ENCODE measurements around the gene ITGA6. TPM values are rescaled to one million over a fixed set of nuclear protein-coding genes. Genes with fewer than 3 reads are reported as not detected.
A peak's percentile ranks its signal among the peaks of the same experiment; 100 is the strongest.
"Not testable (repeated sequence)": the region's sequence is repeated elsewhere in the genome, so short reads cannot be mapped to it uniquely, and the experiment has no call there.

Gene ITGA6
- total and polyA plus RNA-seq, 8 donors = 43.1 to 93.5 (median 75.1) TPM

GRCh38 chr2:172525601-172526000 lies 98.2 kb downstream of the ITGA6 start:
- TF ChIP-seq, protein P1, sequence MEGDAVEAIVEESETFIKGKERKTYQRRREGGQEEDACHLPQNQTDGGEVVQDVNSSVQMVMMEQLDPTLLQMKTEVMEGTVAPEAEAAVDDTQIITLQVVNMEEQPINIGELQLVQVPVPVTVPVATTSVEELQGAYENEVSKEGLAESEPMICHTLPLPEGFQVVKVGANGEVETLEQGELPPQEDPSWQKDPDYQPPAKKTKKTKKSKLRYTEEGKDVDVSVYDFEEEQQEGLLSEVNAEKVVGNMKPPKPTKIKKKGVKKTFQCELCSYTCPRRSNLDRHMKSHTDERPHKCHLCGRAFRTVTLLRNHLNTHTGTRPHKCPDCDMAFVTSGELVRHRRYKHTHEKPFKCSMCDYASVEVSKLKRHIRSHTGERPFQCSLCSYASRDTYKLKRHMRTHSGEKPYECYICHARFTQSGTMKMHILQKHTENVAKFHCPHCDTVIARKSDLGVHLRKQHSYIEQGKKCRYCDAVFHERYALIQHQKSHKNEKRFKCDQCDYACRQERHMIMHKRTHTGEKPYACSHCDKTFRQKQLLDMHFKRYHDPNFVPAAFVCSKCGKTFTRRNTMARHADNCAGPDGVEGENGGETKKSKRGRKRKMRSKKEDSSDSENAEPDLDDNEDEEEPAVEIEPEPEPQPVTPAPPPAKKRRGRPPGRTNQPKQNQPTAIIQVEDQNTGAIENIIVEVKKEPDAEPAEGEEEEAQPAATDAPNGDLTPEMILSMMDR (IDR thresholded peaks at IDR 0.05) = no peak
- Histone ChIP-seq H3K36me3 (no peaks in the 10 kb centered on the region), H3K4me1 (no peaks in the 10 kb centered on the region), H3K27me3 (no peaks in the 10 kb centered on the region), H3K4me3 (no peak overlapping the region), H3K27ac (no peak overlapping the region), H3K9me3 (peaks cover 0 to 31% of the 10 kb centered on the region in 2 donors)
- intact Hi-C loops (cut with DNase I) = no loop called here
- no peak for DNase-seq
- ATAC-seq = no peak

DNA sequence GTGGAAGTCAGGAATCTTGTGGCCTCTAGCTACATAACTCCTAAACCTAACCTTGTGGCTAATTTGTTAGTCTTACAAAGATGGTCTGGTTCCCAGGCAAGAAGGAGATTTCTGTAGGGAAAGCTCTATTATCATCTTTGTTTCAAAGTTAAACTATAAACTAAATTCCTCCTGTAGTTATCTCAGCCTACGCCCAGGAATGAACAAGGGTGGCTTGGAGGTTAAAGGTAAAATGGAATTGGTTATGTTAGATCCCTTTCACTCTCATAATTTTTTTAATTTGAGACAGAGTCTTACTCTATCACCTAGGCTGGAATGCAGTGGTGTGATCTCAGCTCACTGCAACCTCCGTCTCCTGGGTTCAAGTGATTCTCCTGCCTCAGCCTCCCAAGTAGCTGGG lies 103.9 kb downstream of the ITGA6 start:
- TF ChIP-seq, protein P1 (IDR thresholded peaks at IDR 0.05) = no peak
- DNase-seq = no peak
- H3K27ac ChIP-seq = no peak overlapping the region
- peaks cover 0 to 36% of the 10 kb centered on the region in 2 donors for H3K9me3 ChIP-seq
- no peaks in the 10 kb centered on the region for H3K27me3 ChIP-seq
- H3K4me1 ChIP-seq = no peaks in the 10 kb centered on the region
- intact Hi-C loops (cut with DNase I) = no loop called here
- H3K4me3 ChIP-seq = no peak overlapping the region
- ATAC-seq = no peak
- H3K36me3 ChIP-seq = no peaks in the 10 kb centered on the region

- ATAC-seq; H3K4me3 ChIP-seq; H3K27ac ChIP-seq; H3K36me3 ChIP-seq; H3K27me3 ChIP-seq; intact Hi-C loops (cut with DNase I); DNase-seq; H3K4me1 ChIP-seq: not testable (repeated sequence)
- H3K9me3 ChIP-seq = peaks cover 0 to 28% of the 10 kb centered on the region in 2 donors
Observed at GRCh38 chr2:172532461-172532860, 105.1 kb downstream of the ITGA6 start.

- Histone ChIP-seq H3K9me3 (peaks cover 0 to 22% of the 10 kb centered on the region in 2 donors), H3K4me1 (no peaks in the 10 kb centered on the region), H3K27me3 (no peaks in the 10 kb centered on the region), H3K27ac (no peak overlapping the region), H3K4me3 (no peak overlapping the region), H3K36me3 (no peaks in the 10 kb centered on the region)
- TF ChIP-seq, protein P1 (IDR thresholded peaks at IDR 0.05) = no peak
- intact Hi-C loops (cut with DNase I) = no loop called here
- DNase-seq (no peak), ATAC-seq (no peak)
Observed at GRCh38 chr2:172533687-172534086, 106.3 kb downstream of the ITGA6 start.

GRCh38 chr2:172535119-172535518 lies 107.7 kb downstream of the ITGA6 start:
- no peak for ATAC-seq
- Histone ChIP-seq H3K27ac (no peak overlapping the region), H3K36me3 (no peaks in the 10 kb centered on the region), H3K9me3 (peaks cover 0 to 27% of the 10 kb centered on the region in 2 donors), H3K4me1 (no peaks in the 10 kb centered on the region), H3K27me3 (no peaks in the 10 kb centered on the region), H3K4me3 (no peak overlapping the region)
- TF ChIP-seq, protein P1 (IDR thresholded peaks at IDR 0.05) = no peak
- intact Hi-C loops (cut with DNase I) = no loop called here
- no peak for DNase-seq

GRCh38 chr2:172537851-172538250 lies 110.5 kb downstream of the ITGA6 start:
- intact Hi-C loops (cut with DNase I); H3K36me3 ChIP-seq; ATAC-seq; H3K4me3 ChIP-seq; H3K4me1 ChIP-seq; H3K27ac ChIP-seq; H3K27me3 ChIP-seq: not testable (repeated sequence)
- peaks cover 0 to 27% of the 10 kb centered on the region in 2 donors for H3K9me3 ChIP-seq
- peak in 1 of 4 donors; percentile 55 for DNase-seq
